Neutrophil (primary cell): ENCODE data around the gene ZNF296.
A peak's percentile ranks its signal among the peaks of the same experiment; 100 is the strongest.

ENCODE experiments used
- H3K27ac ChIP-seq: fragments of 200-600 bp; sonication (generic); 2 replicates; pipeline ENCODE4 v1.5.1; 2016; ENCODE audit warnings: mild to moderate bottlenecking, moderate library complexity
- H3K27me3 ChIP-seq: fragments of 200-600 bp; sonication (generic); 2 replicates; pipeline ENCODE4 v1.6.0; 2016; ENCODE audit warnings: mild to moderate bottlenecking
- H3K36me3 ChIP-seq: fragments of 200-600 bp; sonication (generic); 2 replicates; pipeline ENCODE4 v1.5.1; 2017
- H3K4me1 ChIP-seq, 2 experiments: fragments of 200-600 bp in 1 of 2; sonication (generic) in 1 of 2; 1 replicate in 1 of 2; 2 replicates in 1 of 2; pipeline versions ENCODE4 v1.5.1 to v1.6.1; 2013 to 2016; ENCODE audit warnings: low read depth in 1 of 2, low read length in 1 of 2, mild to moderate bottlenecking in 1 of 2, moderate library complexity in 1 of 2; ENCODE audit not compliant: control insufficient read depth in 1 of 2, insufficient read depth in 1 of 2
- H3K4me3 ChIP-seq, 2 experiments: fragments of 200-600 bp in 1 of 2; sonication (generic) in 1 of 2; 1 replicate in 1 of 2; 2 replicates in 1 of 2; pipeline ENCODE4 v1.5.1; 2013 to 2016; ENCODE audit warnings: low read depth in 1 of 2, low read length in 1 of 2, mild to moderate bottlenecking in 1 of 2, moderate library complexity in 1 of 2
- H3K9me3 ChIP-seq: fragments of 200-600 bp; sonication (generic); 2 replicates; pipeline ENCODE4 v1.5.1; 2016
- CTCF ChIP-seq: fragments of 200-600 bp; sonication (generic); IDR thresholded peaks from 2 replicates; pipeline ENCODE4 v1.5.1; 2016; ENCODE audit warnings: antibody characterized with exemption

ZNF296 gene

GRCh38 chr19:45040059-45040771 is 36.1 kb downstream of the ZNF296 start:
- peaks cover 34 to 38% of the 10 kb centered on the region in 2 experiments for H3K4me1 ChIP-seq
- peaks cover 52% of the 10 kb centered on the region for H3K36me3 ChIP-seq
- no peak for TF ChIP-seq CTCF
- no peaks in the 10 kb centered on the region for H3K27me3 ChIP-seq
- peak overlapping the region; percentile 94 to 95 for H3K4me3 ChIP-seq
- H3K27ac ChIP-seq = peak overlapping the region; percentile 99
- H3K9me3 ChIP-seq = no peaks in the 10 kb centered on the region

- H3K4me1 ChIP-seq = peaks cover 33 to 38% of the 10 kb centered on the region in 2 experiments
- TF ChIP-seq CTCF = no peak
- no peaks in the 10 kb centered on the region for H3K9me3 ChIP-seq
- peak within 1 kb of the TSS; percentile 99 for H3K27ac ChIP-seq
- H3K36me3 ChIP-seq = peaks cover 51% of the 10 kb centered on the region
- peak within 1 kb of the TSS; percentile 94 to 95 for H3K4me3 ChIP-seq
- no peaks in the 10 kb centered on the region for H3K27me3 ChIP-seq
Observed at GRCh38 chr19:45038931-45039893, 37.1 kb downstream of the ZNF296 start, which contains the start of gene CLASRP. Gene CLASRP (plus strand): TSS chr19:45039045. CDS start chr19:45040213, 1,168 bp downstream.

GRCh38 chr19:45037393-45038169 is 38.7 kb downstream of the ZNF296 start:
- H3K27me3 ChIP-seq = no peaks in the 10 kb centered on the region
- TF ChIP-seq CTCF = no peak
- H3K9me3 ChIP-seq = no peaks in the 10 kb centered on the region
- H3K27ac ChIP-seq = no peak overlapping the region
- no peak overlapping the region for H3K4me3 ChIP-seq
- peaks cover 46% of the 10 kb centered on the region for H3K36me3 ChIP-seq
- peaks cover 28% of the 10 kb centered on the region in 2 experiments for H3K4me1 ChIP-seq

GRCh38 chr19:45035755-45036154 is 40.5 kb downstream of the ZNF296 start:
- H3K36me3 ChIP-seq = peaks cover 34% of the 10 kb centered on the region
- H3K27ac ChIP-seq = no peak overlapping the region
- H3K9me3 ChIP-seq = no peaks in the 10 kb centered on the region
- H3K4me1 ChIP-seq = peaks cover 15% of the 10 kb centered on the region in 2 experiments
- TF ChIP-seq CTCF = no peak
- no peaks in the 10 kb centered on the region for H3K27me3 ChIP-seq
- H3K4me3 ChIP-seq = no peak overlapping the region

- Histone ChIP-seq H3K27ac (no peak overlapping the region), H3K36me3 (peaks cover 44% of the 10 kb centered on the region), H3K4me3 (no peak overlapping the region), H3K27me3 (no peaks in the 10 kb centered on the region), H3K9me3 (no peaks in the 10 kb centered on the region), H3K4me1 (no peaks in the 10 kb centered on the region)
- TF ChIP-seq CTCF = no peak
Observed at GRCh38 chr19:45032421-45032820, 43.9 kb downstream of the ZNF296 start.
